ENCODE measurements around the gene GLRX.

Gene GLRX

GRCh38 chr5:95773335-95774059 is 49.0 kb downstream of the GLRX start:
- in situ Hi-C loops (cut with MboI; ENCODE audit: low sequenced_read_pairs, unreplicated experiment) = loop anchor here (10.0 kb wide), 1 partner anchor 109 kb away; no protein-coding TSS in a partner anchor

DNA sequence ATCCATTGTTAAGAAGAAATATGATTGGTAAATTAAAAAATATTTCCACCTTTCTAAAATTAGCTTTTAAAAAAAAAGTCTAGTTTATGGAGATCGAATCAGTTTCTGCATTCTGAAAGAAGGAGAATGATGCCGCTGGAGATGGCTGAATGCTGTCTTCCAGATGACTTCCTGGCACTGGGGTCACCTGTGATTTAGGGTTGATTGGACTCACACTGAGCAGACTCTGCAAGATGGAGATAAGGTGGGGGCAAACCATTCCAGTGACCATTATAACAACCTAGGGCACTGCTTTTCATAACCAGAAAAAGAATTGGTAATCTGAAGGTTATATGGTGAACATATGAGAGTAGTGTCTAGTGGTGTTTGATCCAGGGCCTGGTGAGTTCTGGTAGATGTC is 50.6 kb downstream of the GLRX start:
- DNase-seq (ENCODE audit: low spot score) = no peak
- TF ChIP-seq, protein P1, sequence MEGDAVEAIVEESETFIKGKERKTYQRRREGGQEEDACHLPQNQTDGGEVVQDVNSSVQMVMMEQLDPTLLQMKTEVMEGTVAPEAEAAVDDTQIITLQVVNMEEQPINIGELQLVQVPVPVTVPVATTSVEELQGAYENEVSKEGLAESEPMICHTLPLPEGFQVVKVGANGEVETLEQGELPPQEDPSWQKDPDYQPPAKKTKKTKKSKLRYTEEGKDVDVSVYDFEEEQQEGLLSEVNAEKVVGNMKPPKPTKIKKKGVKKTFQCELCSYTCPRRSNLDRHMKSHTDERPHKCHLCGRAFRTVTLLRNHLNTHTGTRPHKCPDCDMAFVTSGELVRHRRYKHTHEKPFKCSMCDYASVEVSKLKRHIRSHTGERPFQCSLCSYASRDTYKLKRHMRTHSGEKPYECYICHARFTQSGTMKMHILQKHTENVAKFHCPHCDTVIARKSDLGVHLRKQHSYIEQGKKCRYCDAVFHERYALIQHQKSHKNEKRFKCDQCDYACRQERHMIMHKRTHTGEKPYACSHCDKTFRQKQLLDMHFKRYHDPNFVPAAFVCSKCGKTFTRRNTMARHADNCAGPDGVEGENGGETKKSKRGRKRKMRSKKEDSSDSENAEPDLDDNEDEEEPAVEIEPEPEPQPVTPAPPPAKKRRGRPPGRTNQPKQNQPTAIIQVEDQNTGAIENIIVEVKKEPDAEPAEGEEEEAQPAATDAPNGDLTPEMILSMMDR (IDR thresholded peaks at IDR 0.05; ENCODE audit: borderline replicate concordance, control extremely low read depth, extremely low read depth, insufficient read depth, missing control alignments) = no peak
- in situ Hi-C loops (cut with MboI; ENCODE audit: low sequenced_read_pairs, unreplicated experiment) = loop anchor here (10.0 kb wide), 1 partner anchor 107 kb away; no protein-coding TSS in a partner anchor

More at GRCh38 chr5:95773335-95774059, 49.0 kb downstream of the GLRX start:
- TF ChIP-seq, protein P1 (IDR thresholded peaks at IDR 0.05; ENCODE audit: borderline replicate concordance, control extremely low read depth, extremely low read depth, insufficient read depth, missing control alignments) = no peak
- no peak for DNase-seq (ENCODE audit: low spot score)

DNA sequence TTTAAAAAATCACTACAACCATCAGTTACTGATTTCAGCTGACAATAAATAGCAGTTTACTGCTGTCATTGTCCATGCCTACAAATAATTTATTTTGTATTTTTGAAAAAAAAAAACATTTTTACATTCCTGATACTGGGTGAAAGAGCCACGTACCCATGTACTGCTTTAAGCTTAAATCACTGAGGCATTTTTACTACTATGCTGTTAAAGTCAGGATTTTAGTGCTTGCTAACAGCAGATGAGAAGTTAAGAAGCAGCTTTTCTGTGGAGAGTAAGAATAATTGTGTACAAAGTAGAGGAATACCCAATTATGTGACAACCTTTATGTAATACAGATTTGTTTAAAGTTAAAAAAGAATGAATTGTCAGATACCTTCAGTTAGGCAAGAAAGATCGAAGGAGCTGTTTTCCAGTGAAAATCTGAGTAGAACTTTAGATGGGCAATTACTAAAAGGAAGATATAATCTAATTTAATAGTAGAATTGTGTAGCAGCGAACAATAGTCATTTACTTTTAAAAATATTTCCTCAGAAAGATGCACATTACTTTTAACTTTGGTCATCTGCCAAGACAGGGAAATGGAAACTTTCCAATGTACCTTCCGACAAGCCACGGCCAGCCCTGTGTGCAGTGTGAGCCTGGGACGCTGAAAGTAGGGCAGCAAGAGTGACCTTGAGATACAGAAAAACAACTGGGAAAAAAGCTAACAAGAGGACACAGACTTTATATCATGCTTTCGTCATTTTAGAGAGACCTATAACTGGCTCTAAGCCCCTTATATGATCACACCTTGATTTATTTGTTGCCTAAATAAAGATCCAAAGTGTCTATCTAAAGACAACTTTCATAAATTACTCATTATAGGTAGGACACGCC is 51.5 kb downstream of the GLRX start:
- in situ Hi-C loops (cut with MboI; ENCODE audit: low sequenced_read_pairs, unreplicated experiment) = loop anchor here (10.0 kb wide), 1 partner anchor 106 kb away; no protein-coding TSS in a partner anchor
- no peak for DNase-seq (ENCODE audit: low spot score)
- TF ChIP-seq, protein P1 (IDR thresholded peaks at IDR 0.05; ENCODE audit: borderline replicate concordance, control extremely low read depth, extremely low read depth, insufficient read depth, missing control alignments) = no peak

- in situ Hi-C loops (cut with MboI; ENCODE audit: low sequenced_read_pairs, unreplicated experiment) = no loop called here
- TF ChIP-seq, protein P1 (IDR thresholded peaks at IDR 0.05; ENCODE audit: borderline replicate concordance, control extremely low read depth, extremely low read depth, insufficient read depth, missing control alignments) = no peak
- no peak for DNase-seq (ENCODE audit: low spot score)
These were observed 53.8 kb downstream of the GLRX start for GRCh38 chr5:95768731-95769130.

GRCh38 chr5:95763941-95764340 is 58.6 kb downstream of the GLRX start:
- in situ Hi-C loops (cut with MboI; ENCODE audit: low sequenced_read_pairs, unreplicated experiment) = no loop called here
- no peak for DNase-seq (ENCODE audit: low spot score)

More at GRCh38 chr5:95763941-95764340, 58.6 kb downstream of the GLRX start:
- TF ChIP-seq, protein P1 (IDR thresholded peaks at IDR 0.05; ENCODE audit: borderline replicate concordance, control extremely low read depth, extremely low read depth, insufficient read depth, missing control alignments) = no peak

Measured in GM13976 (cell line).